Upper lobe of left lung (tissue), 6 donors: ENCODE data around the gene GJD4. TPM values are rescaled to one million over a fixed set of nuclear protein-coding genes. Genes with fewer than 3 reads are reported as not detected.

ENCODE experiments used
- ATAC-seq, 2 donors: fragments of 200-7000 bp; cut with Tn5 transposase; one replicate each; pipeline ENCODE4 v1.9.1; 2022; ENCODE audit warnings: mild to moderate bottlenecking in 2 of 2, moderate library complexity in 2 of 2; ENCODE audit not compliant: low FRiP score in 2 of 2
- DNase-seq, 2 donors: peaks; one replicate each; pipeline ENCODE4 v3.0.0-alpha.2; 2019 to 2020
- H3K27ac ChIP-seq, 4 donors: fragments of 200-600 bp; sonication (generic); one replicate each; pipeline ENCODE4 v1.5.1; 2016 to 2019
- H3K27me3 ChIP-seq, 4 donors: fragments of 200-600 bp; sonication (generic); one replicate each; pipeline ENCODE4 v1.5.1; 2017 to 2019
- H3K36me3 ChIP-seq, 4 donors: fragments of 200-600 bp; sonication (generic); one replicate each; pipeline ENCODE4 v1.5.1; 2016 to 2019
- H3K4me1 ChIP-seq, 4 donors: fragments of 200-600 bp; sonication (generic); one replicate each; pipeline ENCODE4 v1.5.1; 2018 to 2019
- H3K4me3 ChIP-seq, 4 donors: fragments of 200-600 bp; sonication (generic); one replicate each; pipeline ENCODE4 v1.5.1; 2017 to 2019; ENCODE audit warnings: mild to moderate bottlenecking in 2 of 4, moderate library complexity in 1 of 4
- H3K9me3 ChIP-seq, 4 donors: fragments of 200-600 bp; sonication (generic); one replicate each; pipeline ENCODE4 v1.5.1; 2018 to 2019
- EP300 ChIP-seq, 4 donors: sonication (generic); formaldehyde crosslinking; IDR thresholded peaks; one replicate each; pipeline ENCODE4 v1.5.1; 2017; ENCODE audit warnings: antibody characterized with exemption in 4 of 4, control low read depth in 2 of 4
- POLR2A ChIP-seq, 4 donors: fragments of 450-650 bp; IDR thresholded peaks; one replicate each; pipeline ENCODE4 v1.5.1; 2016 to 2017; ENCODE audit warnings: antibody characterized with exemption in 4 of 4, mild to moderate bottlenecking in 2 of 4
- POLR2AphosphoS5 ChIP-seq, 2 donors: sonication (generic); formaldehyde crosslinking; IDR thresholded peaks; one replicate each; pipeline ENCODE4 v1.5.1; 2017; ENCODE audit warnings: antibody characterized with exemption in 2 of 2
- WGBS, 2 donors: methylation state at CpG; one replicate each; pipeline ENCODE4 v1.1.5; 2017 to 2018; 5-methylcytosine and 5-hydroxymethylcytosine counted together
- total RNA-seq, 6 donors: library from RNA; depleted of rRNA in 4 of 6; stranded (reverse); fragments of >200 nt in 4 of 6; gene quantifications; one replicate each; pipeline versions ENCODE4 v1.1.0 to v1.2.1, GENCODE V29; 2016 to 2021
- TF ChIP-seq, protein P1 (sequence below), 6 experiments: fragments of 450-650 bp in 4 of 6; fragments of 200-600 bp in 2 of 6; sonication (generic) in 2 of 6; IDR thresholded peaks; one replicate each; pipeline ENCODE4 v1.5.1; 2016 to 2019; ENCODE audit warnings: antibody characterized with exemption in 6 of 6
- donor health status: DM: no; HTN: no; CAD: no; lungs with moderate emphysema.
- donor health status: DM: no; HTN: yes; CAD: no; lungs with severe emphysema.

The GJD4 gene
- total RNA-seq, 6 donors from 2014 or later: not detected

DNA sequence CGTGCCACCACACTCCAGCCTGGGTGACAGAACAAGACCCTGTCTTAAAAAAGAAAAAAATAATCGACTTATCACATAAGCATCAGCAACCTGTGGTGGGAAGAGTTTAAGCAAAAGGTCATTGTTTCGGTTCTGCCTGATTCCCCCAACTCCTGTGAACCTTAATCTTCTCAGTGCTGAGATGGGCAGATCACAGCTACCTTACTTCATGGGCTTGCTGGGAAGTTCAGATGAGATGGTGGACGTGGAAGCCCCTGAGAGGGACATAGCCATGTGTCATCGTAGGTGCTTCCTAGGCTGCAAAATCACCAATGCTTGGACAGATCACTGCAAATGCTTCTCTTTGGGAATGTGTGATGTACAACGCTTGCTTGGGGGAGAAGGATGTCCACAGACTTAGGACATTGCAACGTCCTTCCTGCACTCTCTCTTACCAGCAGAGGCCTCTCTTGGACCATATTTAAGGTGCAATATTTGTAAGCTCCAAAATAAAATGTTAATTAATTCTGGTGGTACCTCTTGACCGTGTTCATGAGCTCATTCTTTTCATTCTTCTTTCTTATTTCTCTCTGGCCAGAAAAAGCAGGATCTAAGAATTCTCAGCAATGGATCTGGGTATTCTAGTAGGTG lies 8.6 kb downstream of the GJD4 start:
- Histone ChIP-seq H3K9me3 (no peaks in the 10 kb centered on the region), H3K27ac (no peak overlapping the region), H3K27me3 (no peaks in the 10 kb centered on the region), H3K36me3 (no peaks in the 10 kb centered on the region), H3K4me1 (no peaks in the 10 kb centered on the region), H3K4me3 (no peak overlapping the region)
- 52 to 61% methylated on average over 8 of the region's 8 CpGs for WGBS, 2 donors
- DNase-seq (no peak), ATAC-seq (peak in 1 of 2 donors; percentile 17)
- TF ChIP-seq, protein P1, sequence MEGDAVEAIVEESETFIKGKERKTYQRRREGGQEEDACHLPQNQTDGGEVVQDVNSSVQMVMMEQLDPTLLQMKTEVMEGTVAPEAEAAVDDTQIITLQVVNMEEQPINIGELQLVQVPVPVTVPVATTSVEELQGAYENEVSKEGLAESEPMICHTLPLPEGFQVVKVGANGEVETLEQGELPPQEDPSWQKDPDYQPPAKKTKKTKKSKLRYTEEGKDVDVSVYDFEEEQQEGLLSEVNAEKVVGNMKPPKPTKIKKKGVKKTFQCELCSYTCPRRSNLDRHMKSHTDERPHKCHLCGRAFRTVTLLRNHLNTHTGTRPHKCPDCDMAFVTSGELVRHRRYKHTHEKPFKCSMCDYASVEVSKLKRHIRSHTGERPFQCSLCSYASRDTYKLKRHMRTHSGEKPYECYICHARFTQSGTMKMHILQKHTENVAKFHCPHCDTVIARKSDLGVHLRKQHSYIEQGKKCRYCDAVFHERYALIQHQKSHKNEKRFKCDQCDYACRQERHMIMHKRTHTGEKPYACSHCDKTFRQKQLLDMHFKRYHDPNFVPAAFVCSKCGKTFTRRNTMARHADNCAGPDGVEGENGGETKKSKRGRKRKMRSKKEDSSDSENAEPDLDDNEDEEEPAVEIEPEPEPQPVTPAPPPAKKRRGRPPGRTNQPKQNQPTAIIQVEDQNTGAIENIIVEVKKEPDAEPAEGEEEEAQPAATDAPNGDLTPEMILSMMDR (IDR thresholded peaks at IDR 0.05): peak in 2 of 6 experiments; percentile 9 to 23
- no peak for TF ChIP-seq EP300 (IDR thresholded peaks at IDR 0.05)

- TF ChIP-seq EP300 (IDR thresholded peaks at IDR 0.05) (no peak), POLR2A (IDR thresholded peaks at IDR 0.05) (no peak), POLR2AphosphoS5 (IDR thresholded peaks at IDR 0.05) (no peak)
- TF ChIP-seq, protein P1 (IDR thresholded peaks at IDR 0.05): no peak
- H3K36me3 ChIP-seq: no peaks in the 10 kb centered on the region
- no peaks in the 10 kb centered on the region for H3K27me3 ChIP-seq
- no peak for ATAC-seq
- H3K27ac ChIP-seq: no peak overlapping the region
- DNase-seq: no peak
- H3K4me3 ChIP-seq: no peak overlapping the region
- WGBS, 2 donors: 59 to 63% methylated on average over 5 of the region's 5 CpGs
- H3K4me1 ChIP-seq: no peaks in the 10 kb centered on the region
- H3K9me3 ChIP-seq: no peaks in the 10 kb centered on the region
Observed at GRCh38 chr10:35614312-35614711, 9.2 kb downstream of the GJD4 start.

DNA sequence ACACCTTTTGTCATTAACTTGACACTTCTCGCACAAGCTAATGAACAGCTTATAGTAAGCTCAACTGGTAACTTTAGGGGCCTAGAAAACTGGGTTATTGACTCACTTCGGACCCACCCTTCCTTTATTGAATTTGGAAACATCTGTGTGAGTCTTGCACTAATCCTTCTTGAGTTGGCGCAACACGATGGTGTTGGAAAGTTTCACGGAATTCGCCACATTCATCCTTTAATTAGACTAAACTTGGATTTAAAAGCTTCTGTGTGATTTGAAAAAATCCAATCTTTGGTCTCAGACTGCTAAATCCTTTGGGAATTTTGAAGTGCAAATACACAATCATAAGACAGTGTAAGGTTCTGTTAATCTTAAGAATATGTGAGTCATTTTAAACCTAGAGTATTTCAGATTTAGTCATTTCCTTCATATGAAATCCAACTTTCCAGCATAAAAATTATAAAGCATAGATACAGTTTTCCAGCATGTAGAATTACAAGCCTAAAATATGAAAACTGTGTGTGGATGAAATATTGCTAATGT lies 21.9 kb downstream of the GJD4 start:
- TF ChIP-seq POLR2AphosphoS5 (IDR thresholded peaks at IDR 0.05) (no peak), EP300 (IDR thresholded peaks at IDR 0.05) (no peak), POLR2A (IDR thresholded peaks at IDR 0.05) (no peak)
- TF ChIP-seq, protein P1 (IDR thresholded peaks at IDR 0.05): no peak
- Histone ChIP-seq H3K9me3 (no peaks in the 10 kb centered on the region), H3K36me3 (no peaks in the 10 kb centered on the region), H3K4me1 (no peaks in the 10 kb centered on the region), H3K27me3 (no peaks in the 10 kb centered on the region), H3K27ac (no peak overlapping the region), H3K4me3 (no peak overlapping the region)
- DNase-seq (no peak), ATAC-seq (no peak)
- WGBS, 2 donors: 87 to 90% methylated on average over 6 of the region's 6 CpGs

DNA sequence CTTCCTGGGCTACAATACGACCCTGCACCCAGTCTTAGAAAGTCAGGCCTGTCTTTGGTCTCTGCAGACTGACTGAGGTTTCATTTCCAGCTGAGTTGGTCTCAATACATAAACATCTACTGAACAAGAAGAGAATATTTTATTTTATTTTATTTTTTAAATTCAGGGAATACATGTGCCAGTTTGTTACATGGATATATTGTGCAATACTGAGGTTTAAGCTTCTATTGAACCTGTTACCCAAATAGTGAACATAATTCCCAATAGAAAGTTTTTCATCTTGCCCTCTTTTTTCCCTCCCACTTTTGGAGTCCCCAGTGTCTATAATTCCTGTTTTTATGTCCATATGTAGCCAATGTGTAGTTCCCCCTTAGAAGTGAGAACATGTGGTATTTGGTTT lies 26.3 kb downstream of the GJD4 start:
- no peak for DNase-seq
- TF ChIP-seq POLR2A (IDR thresholded peaks at IDR 0.05) (no peak), EP300 (IDR thresholded peaks at IDR 0.05) (no peak), POLR2AphosphoS5 (IDR thresholded peaks at IDR 0.05) (no peak)
- TF ChIP-seq, protein P1 (IDR thresholded peaks at IDR 0.05): no peak

GRCh38 chr10:35632027-35632426 lies 26.9 kb downstream of the GJD4 start:
- no peak for ATAC-seq
- no peak for DNase-seq
- no peak overlapping the region for H3K27ac ChIP-seq
- no peaks in the 10 kb centered on the region for H3K9me3 ChIP-seq
- TF ChIP-seq POLR2A (IDR thresholded peaks at IDR 0.05): no peak
- TF ChIP-seq, protein P1 (IDR thresholded peaks at IDR 0.05): no peak
- no peak for TF ChIP-seq POLR2AphosphoS5 (IDR thresholded peaks at IDR 0.05)
- no peak for TF ChIP-seq EP300 (IDR thresholded peaks at IDR 0.05)
- H3K4me3 ChIP-seq: no peak overlapping the region
- H3K36me3 ChIP-seq: no peaks in the 10 kb centered on the region
- no peaks in the 10 kb centered on the region for H3K27me3 ChIP-seq
- peaks cover 0 to 12% (median 7%) of the 10 kb centered on the region in 4 donors for H3K4me1 ChIP-seq

More for the DNA sequence above, 26.3 kb downstream of the GJD4 start:
- no peaks in the 10 kb centered on the region for H3K36me3 ChIP-seq
- H3K27ac ChIP-seq: no peak overlapping the region
- no peaks in the 10 kb centered on the region for H3K9me3 ChIP-seq
- H3K27me3 ChIP-seq: no peaks in the 10 kb centered on the region
- H3K4me1 ChIP-seq: peaks cover 0 to 9% (median 5%) of the 10 kb centered on the region in 4 donors
- 91 to 100% methylated on average over 1 of the region's 1 CpG for WGBS, 2 donors
- ATAC-seq: no peak
- H3K4me3 ChIP-seq: no peak overlapping the region
